B cell (primary cell): Measurements from ENCODE around the gene CRTAC1. TPM values are rescaled to one million over a fixed set of nuclear protein-coding genes. Genes with fewer than 3 reads are reported as not detected.

Experiments
- ATAC-seq: fragments of 200-7000 bp; cut with Tn5 transposase; one replicate; pipeline ENCODE4 v1.10.0; 2021; ENCODE audit warnings: low read depth, mild to moderate bottlenecking, moderate number of reproducible peaks, moderate library complexity
- CTCF ChIA-PET: fragments of 350-600 bp; sonication (Branson Sonifier 250); formaldehyde crosslinking; loops from one replicate; lab custom pipeline; 2021; ENCODE audit warnings: antibody characterized with exemption, inconsistent platforms; lab: Charles Lee
- POLR2A ChIA-PET: fragments of 350-600 bp; sonication (Branson Sonifier 250); formaldehyde crosslinking; loops from one replicate; lab custom pipeline; 2021; ENCODE audit warnings: antibody characterized with exemption; lab: Charles Lee
- DNase-seq: peaks from one replicate; pipeline ENCODE4 v3.0.0; 2013
- H2AFZ ChIP-seq: 2 replicates; pipeline ENCODE4 v1.6.1; 2012; ENCODE audit warnings: mild to moderate bottlenecking, low read depth, low read length; ENCODE audit not compliant: insufficient read depth, poor library complexity, severe bottlenecking
- H3K27ac ChIP-seq, 2 donors: 1 replicate in 1 of 2; 2 replicates in 1 of 2; pipeline ENCODE4 v1.5.1; 2012 to 2013; ENCODE audit warnings: low read length in 2 of 2, mild to moderate bottlenecking in 2 of 2, moderate library complexity in 1 of 2
- H3K27me3 ChIP-seq, 4 experiments: fragments of 200-600 bp in 1 of 4; sonication (generic) in 1 of 4; replicated peaks in 1 of 4; 1 replicate in 2 of 4; 2 replicates in 2 of 4; pipeline versions ENCODE4 v1.6.1 to v1.7.0; 2013 to 2016; ENCODE audit warnings: low read length in 3 of 4, mild to moderate bottlenecking in 2 of 4, mixed read lengths in 1 of 4, moderate library complexity in 1 of 4; ENCODE audit not compliant: insufficient read depth in 4 of 4, control insufficient read depth in 3 of 4; ENCODE audit errors: control extremely low read depth in 1 of 4
- H3K36me3 ChIP-seq, 2 experiments: replicated peaks in 1 of 2; 1 replicate in 1 of 2; 2 replicates in 1 of 2; pipeline versions ENCODE4 v1.6.1 to v1.7.1; 2013; ENCODE audit warnings: low read length in 1 of 2; ENCODE audit not compliant: insufficient read depth in 2 of 2, control insufficient read depth in 1 of 2; ENCODE audit errors: control extremely low read depth in 1 of 2, extremely low read depth in 1 of 2
- H3K4me1 ChIP-seq, 2 donors: fragments of 200-600 bp in 1 of 2; sonication (generic) in 1 of 2; 1 replicate in 1 of 2; 2 replicates in 1 of 2; pipeline versions ENCODE4 v1.5.1 to v1.6.1; 2013 to 2017; ENCODE audit warnings: low read length in 2 of 2; ENCODE audit not compliant: control insufficient read depth in 2 of 2, insufficient read depth in 2 of 2
- H3K4me2 ChIP-seq: replicated peaks from 2 replicates; pipeline ENCODE3; 2012; ENCODE audit warnings: mild to moderate bottlenecking, low read depth, low read length; ENCODE audit not compliant: poor library complexity, severe bottlenecking
- H3K4me3 ChIP-seq, 5 experiments: fragments of 200-600 bp in 1 of 5; sonication (generic) in 1 of 5; 1 replicate in 3 of 5; 2 replicates in 2 of 5; pipeline versions ENCODE4 v1.5.1 to v1.7.0; 2011 to 2016; ENCODE audit warnings: low read length in 4 of 5, mild to moderate bottlenecking in 4 of 5, low read depth in 2 of 5, control low read depth in 1 of 5, moderate library complexity in 1 of 5; ENCODE audit not compliant: insufficient read depth in 1 of 5; ENCODE audit errors: control extremely low read depth in 1 of 5, extremely low read depth in 1 of 5
- H3K79me2 ChIP-seq: fragments of 200-600 bp; sonication (generic); one replicate; pipeline ENCODE4 v1.6.0; 2016; ENCODE audit warnings: low read length; ENCODE audit not compliant: control insufficient read depth, insufficient read depth
- H3K9ac ChIP-seq: fragments of 200-600 bp; sonication (generic); 2 replicates; pipeline ENCODE4 v1.6.1; 2017; ENCODE audit warnings: mild to moderate bottlenecking, low read length, moderate library complexity
- H3K9me3 ChIP-seq, 3 donors: one replicate each; pipeline versions ENCODE4 v1.6.1 to v1.7.1; 2013; ENCODE audit warnings: low read length in 2 of 3; ENCODE audit not compliant: control insufficient read depth in 2 of 3, insufficient read depth in 1 of 3; ENCODE audit errors: control extremely low read depth in 1 of 3
- H4K20me1 ChIP-seq: 2 replicates; pipeline ENCODE4 v1.6.0; 2012; ENCODE audit warnings: mild to moderate bottlenecking, low read length; ENCODE audit not compliant: insufficient read depth, control insufficient read depth, poor library complexity, severe bottlenecking
- H3K27ac Mint-ChIP-seq: one replicate; pipeline ENCODE4 v1.8.0; 2021; ENCODE audit warnings: mixed read lengths
- H3K27me3 Mint-ChIP-seq: one replicate; pipeline ENCODE4 v1.8.0; 2021; ENCODE audit warnings: mixed read lengths
- H3K4me1 Mint-ChIP-seq: one replicate; pipeline ENCODE4 v1.8.0; 2021; ENCODE audit warnings: mixed read lengths
- H3K4me3 Mint-ChIP-seq: one replicate; pipeline ENCODE4 v1.8.0; 2021; ENCODE audit warnings: mixed read lengths
- H3K9me3 Mint-ChIP-seq: one replicate; pipeline ENCODE4 v1.8.0; 2022; ENCODE audit warnings: mixed read lengths; ENCODE audit not compliant: insufficient read depth
- EZH2 ChIP-seq: IDR thresholded peaks from 2 replicates; pipeline ENCODE4 v1.6.1; 2012; ENCODE audit warnings: borderline replicate concordance, low read depth, mild to moderate bottlenecking, moderate library complexity, low read length; ENCODE audit not compliant: insufficient read depth, poor library complexity, severe bottlenecking
- WGBS: methylation state at CpG from one replicate; pipeline ENCODE4 v1.1.5; 2013; ENCODE audit warnings: missing lambda C conversion rate; ENCODE audit not compliant: insufficient coverage; 5-methylcytosine and 5-hydroxymethylcytosine counted together
- intact Hi-C: fragments of 100-400 bp; cut with micrococcal nuclease; formaldehyde crosslinking; loops from one replicate; pipeline ENCODE4 v1.10.0; 2022
- polyA plus RNA-seq: library from polyadenylated mRNA; depleted of rRNA; stranded (reverse); fragments of >200 nt; gene quantifications from 2 replicates; pipeline ENCODE4 v1.2.3, GENCODE V29; 2012
- total RNA-seq, 2 donors: library from RNA; stranded (reverse); fragments of 120-200 nt in 1 of 2; gene quantifications; 1 replicate in 1 of 2; 2 replicates in 1 of 2; pipeline versions ENCODE4 v1.2.3 to v1.2.4, GENCODE V29; 2013 to 2022
- TF ChIP-seq, protein P1 (sequence below): fragments of 200-600 bp; IDR thresholded peaks from one replicate; pipeline ENCODE4 v1.8.0; 2022; ENCODE audit warnings: antibody characterized with exemption, mild to moderate bottlenecking

The CRTAC1 gene
- total and polyA plus RNA-seq, 2 donors (not counting 1 experiment from before 2014, with no cell fraction given), result not detected

GRCh38 chr10:98035599-98035998 lies 5.2 kb upstream of the CRTAC1 start:
- intact Hi-C loops, result no loop called here
- Histone ChIP-seq H2AFZ (no peak overlapping the region), H3K4me2 (no peak overlapping the region), H3K36me3 (no peaks in the 10 kb centered on the region), H4K20me1 (no peaks in the 10 kb centered on the region), H3K27ac (no peak overlapping the region), H3K4me3 (no peak overlapping the region), H3K27me3 (peaks cover 0 to 63% (median 24%) of the 10 kb centered on the region in 4 experiments), H3K9ac (no peak overlapping the region), H3K9me3 (no peaks in the 10 kb centered on the region), H3K4me1 (no peaks in the 10 kb centered on the region), H3K79me2 (no peaks in the 10 kb centered on the region)
- TF ChIP-seq, protein P1, sequence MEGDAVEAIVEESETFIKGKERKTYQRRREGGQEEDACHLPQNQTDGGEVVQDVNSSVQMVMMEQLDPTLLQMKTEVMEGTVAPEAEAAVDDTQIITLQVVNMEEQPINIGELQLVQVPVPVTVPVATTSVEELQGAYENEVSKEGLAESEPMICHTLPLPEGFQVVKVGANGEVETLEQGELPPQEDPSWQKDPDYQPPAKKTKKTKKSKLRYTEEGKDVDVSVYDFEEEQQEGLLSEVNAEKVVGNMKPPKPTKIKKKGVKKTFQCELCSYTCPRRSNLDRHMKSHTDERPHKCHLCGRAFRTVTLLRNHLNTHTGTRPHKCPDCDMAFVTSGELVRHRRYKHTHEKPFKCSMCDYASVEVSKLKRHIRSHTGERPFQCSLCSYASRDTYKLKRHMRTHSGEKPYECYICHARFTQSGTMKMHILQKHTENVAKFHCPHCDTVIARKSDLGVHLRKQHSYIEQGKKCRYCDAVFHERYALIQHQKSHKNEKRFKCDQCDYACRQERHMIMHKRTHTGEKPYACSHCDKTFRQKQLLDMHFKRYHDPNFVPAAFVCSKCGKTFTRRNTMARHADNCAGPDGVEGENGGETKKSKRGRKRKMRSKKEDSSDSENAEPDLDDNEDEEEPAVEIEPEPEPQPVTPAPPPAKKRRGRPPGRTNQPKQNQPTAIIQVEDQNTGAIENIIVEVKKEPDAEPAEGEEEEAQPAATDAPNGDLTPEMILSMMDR, result no peak
- no peak for TF ChIP-seq EZH2
- ChIA-PET CTCF (interaction anchor here (1.1 to 5.9 kb wide), 2 partner anchors 9 to 11 kb away, joined by 3 to 42 read pairs; no protein-coding TSS in a partner anchor), POLR2A (no interaction called here)
- no peak for ATAC-seq
- WGBS, result 20% methylated on average over 1 of the region's 1 CpG
- Mint-ChIP-seq H3K27ac (no peak overlapping the region), H3K27me3 (peaks cover 77% of the 10 kb centered on the region), H3K4me3 (no peak overlapping the region), H3K4me1 (peaks cover 4% of the 10 kb centered on the region), H3K9me3 (no peaks in the 10 kb centered on the region)
- no peak for DNase-seq

- no peaks in the 10 kb centered on the region for H4K20me1 ChIP-seq
- Mint-ChIP-seq H3K4me3 (no peak overlapping the region), H3K27ac (no peak overlapping the region), H3K4me1 (peaks cover 9% of the 10 kb centered on the region), H3K9me3 (no peaks in the 10 kb centered on the region), H3K27me3 (peaks cover 69% of the 10 kb centered on the region)
- H2AFZ ChIP-seq, result no peak overlapping the region
- no peak for TF ChIP-seq EZH2
- TF ChIP-seq, protein P1, result no peak
- H3K4me2 ChIP-seq, result no peak overlapping the region
- H3K27ac ChIP-seq, result no peak overlapping the region
- no peak overlapping the region for H3K4me3 ChIP-seq
- ChIA-PET POLR2A (no interaction called here), CTCF (interaction anchor here (1.0 to 5.9 kb wide), 2 partner anchors 8 to 13 kb away, joined by 3 to 42 read pairs; no protein-coding TSS in a partner anchor)
- H3K36me3 ChIP-seq, result no peaks in the 10 kb centered on the region
- H3K27me3 ChIP-seq, result peaks cover 0 to 63% (median 30%) of the 10 kb centered on the region in 4 experiments
- WGBS, result 36% methylated on average over 1 of the region's 3 CpGs
- ATAC-seq (no peak), DNase-seq (no peak)
- H3K9ac ChIP-seq, result no peak overlapping the region
- intact Hi-C loops, result no loop called here
- peaks cover 6 to 13% of the 10 kb centered on the region in 2 donors for H3K4me1 ChIP-seq
- no peaks in the 10 kb centered on the region for H3K9me3 ChIP-seq
- H3K79me2 ChIP-seq, result no peaks in the 10 kb centered on the region
Observed at GRCh38 chr10:98033515-98033914, 3.1 kb upstream of the CRTAC1 start.
